Stimulated activated CD4-positive, alpha-beta T cell treated with anti-CD3 and anti-CD28 coated beads, TNF-alpha, amount 100 ng/mL, for 1 hour (primary cell): ENCODE results near the gene SH3RF3.

ENCODE experiments used
- DNase-seq, 3 donors: peaks; one replicate each; pipeline ENCODE4 v3.0.0-alpha.2; 2020; ENCODE audit warnings: low read depth in 3 of 3, low spot score in 1 of 3

SH3RF3 gene

DNA sequence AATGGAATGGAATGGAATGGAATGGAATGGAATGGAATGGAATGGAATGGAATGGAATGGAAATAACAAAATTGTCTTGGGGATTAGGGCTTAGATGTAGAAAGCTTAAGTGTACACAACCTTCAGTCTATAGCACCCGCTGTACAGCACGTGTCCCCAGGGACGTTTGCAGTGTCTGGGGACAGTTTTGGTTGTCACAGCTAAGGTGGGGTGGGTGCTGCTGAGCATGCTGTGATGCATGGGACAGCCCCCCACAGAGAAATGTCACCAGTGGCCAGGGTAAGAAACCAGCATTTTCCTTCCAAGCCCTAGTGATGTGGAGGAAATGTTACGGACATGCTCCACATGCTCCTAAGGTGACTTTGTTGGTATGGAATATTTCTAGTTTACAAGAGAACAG is 70.8 kb downstream of the SH3RF3 start:
- no peak for DNase-seq

GRCh38 chr2:109200616-109201464 is 71.8 kb downstream of the SH3RF3 start:
- no peak for DNase-seq

GRCh38 chr2:109201465-109202327 is 72.7 kb downstream of the SH3RF3 start:
- DNase-seq, result no peak

GRCh38 chr2:109202486-109202885 is 73.5 kb downstream of the SH3RF3 start:
- no peak for DNase-seq

- no peak for DNase-seq
Measured at GRCh38 chr2:109203246-109204011, 74.4 kb downstream of the SH3RF3 start.

- no peak for DNase-seq
Measured at GRCh38 chr2:109204412-109204811, 75.4 kb downstream of the SH3RF3 start.

- DNase-seq, result no peak
Measured at GRCh38 chr2:109205447-109205846, 76.4 kb downstream of the SH3RF3 start.

DNA sequence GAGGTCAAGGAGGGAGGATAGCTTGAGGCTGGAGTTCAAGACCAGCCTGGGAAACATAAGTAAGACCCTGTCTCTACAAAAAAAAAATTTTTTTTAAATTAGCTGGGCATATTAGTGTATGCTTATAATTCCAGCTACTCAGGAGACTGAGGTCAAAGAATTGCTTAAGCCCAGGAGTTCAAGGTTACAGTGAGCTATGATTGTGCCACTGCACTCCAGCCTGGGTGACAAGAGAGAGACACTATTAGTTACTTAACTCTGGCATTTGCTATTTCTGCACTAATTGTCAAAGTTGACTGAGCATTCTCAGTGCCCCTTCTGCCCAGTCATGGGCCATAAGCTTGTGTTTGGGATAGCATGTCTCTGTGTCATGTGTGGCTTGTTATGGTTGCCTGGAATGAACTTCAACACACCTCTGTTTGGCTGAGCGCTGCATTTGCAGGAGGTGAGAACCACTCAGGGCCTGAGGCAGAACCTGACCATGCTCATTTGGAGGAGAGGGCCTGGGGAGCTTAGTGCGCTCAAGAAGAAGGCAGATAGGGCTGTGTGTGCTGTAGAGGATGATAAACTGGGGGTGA is 77.7 kb downstream of the SH3RF3 start:
- no peak for DNase-seq

GRCh38 chr2:109207176-109207575 is 78.2 kb downstream of the SH3RF3 start:
- no peak for DNase-seq

DNA sequence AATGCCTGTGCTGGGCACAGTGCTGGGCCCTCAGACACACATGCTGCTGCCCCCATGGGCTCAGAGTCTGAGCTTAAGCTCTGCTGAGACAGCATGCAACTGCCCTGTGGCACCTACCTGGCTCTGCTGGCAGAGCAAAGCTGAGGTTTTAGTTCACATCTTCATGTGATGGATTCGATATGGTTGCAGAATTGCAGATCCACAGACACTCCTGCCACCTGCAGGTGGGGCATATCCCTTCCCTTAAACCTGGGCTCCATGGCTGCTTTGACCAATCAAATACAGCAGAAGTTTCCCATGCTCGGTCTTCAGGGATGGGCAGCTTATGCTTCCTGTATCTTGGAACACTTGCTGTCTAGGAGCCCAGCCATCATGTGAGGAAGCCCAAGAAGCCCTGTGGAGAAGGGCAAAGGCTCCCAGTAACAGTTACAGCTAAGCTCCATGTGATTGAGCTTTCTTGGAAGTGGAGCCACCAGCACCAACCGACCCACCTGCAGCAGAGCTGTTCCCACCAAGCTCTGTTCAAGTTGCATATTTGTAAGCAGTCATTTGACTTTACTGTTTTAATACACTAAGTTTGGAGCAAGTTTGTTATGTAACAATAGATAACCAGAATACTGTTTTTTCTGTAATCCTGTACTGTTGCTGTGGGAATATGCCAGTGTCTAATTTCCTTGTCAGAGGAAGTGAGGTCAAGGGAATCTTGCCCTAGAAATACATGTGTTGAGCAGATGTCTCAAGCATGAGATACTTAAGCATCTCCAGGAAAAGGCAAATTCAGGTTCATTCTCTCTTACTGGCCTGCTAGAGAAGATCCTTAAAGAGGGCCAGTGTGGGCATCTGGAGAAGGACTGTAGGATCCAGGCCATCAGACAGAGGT is 79.3 kb downstream of the SH3RF3 start:
- no peak for DNase-seq

GRCh38 chr2:109208951-109209335 is 79.9 kb downstream of the SH3RF3 start:
- no peak for DNase-seq

- no peak for DNase-seq
Measured at GRCh38 chr2:109209412-109209811, 80.4 kb downstream of the SH3RF3 start.

DNA sequence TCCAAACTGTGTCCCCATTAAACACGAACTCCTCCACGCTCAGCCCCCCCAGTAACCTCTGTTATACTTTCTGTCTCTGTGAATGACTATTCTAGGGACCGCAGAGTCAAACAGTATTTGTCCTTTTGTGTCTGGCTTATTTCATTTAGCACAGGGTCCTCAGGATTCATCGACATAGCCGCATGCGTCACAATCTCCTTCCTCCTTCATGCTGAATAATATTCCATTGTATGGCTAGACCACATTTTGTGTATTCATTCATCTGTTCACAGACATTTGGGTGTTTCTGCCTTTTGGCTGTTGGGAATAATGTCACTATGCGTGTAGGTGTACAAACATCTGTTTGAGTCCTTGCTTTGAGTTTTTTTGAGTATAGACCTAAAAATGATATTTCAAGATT is 80.9 kb downstream of the SH3RF3 start:
- no peak for DNase-seq

GRCh38 chr2:109210431-109211200 is 81.6 kb downstream of the SH3RF3 start:
- no peak for DNase-seq

- no peak for DNase-seq
Measured at GRCh38 chr2:109211315-109211714, 82.3 kb downstream of the SH3RF3 start.

DNA sequence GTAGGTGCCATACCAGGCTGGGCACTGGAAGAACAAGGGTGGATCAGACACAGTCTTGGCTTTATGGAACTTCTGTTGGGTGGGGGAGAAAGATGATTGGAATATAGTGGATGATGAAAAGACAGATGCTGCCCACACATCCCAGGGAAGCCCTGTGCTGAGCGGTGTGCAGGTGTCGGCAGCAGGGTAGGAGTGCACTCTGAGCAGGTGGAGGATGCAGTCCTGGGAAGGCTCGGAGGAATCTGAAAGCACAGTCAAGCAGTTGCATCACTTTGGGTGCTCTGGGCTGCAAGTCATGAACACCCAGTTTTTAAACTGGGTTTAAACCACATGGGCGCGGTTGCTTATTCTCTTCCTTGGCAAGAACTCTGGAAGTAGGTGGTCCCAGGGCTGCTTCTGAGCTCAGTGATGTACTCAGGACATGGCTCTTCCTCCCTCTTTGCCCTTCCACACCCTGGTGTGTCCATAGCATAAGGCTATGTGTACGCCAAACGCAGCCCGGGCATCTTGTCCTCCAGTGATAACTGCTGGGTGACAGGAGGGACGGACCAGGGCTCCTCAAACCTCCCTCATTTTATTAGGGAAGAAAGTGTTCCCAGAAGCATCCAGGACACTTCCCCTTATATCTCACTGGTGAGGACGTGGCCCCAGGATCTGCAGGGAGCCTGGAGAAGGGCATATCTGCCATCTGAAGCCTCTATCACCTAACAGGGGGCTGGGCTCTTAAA is 84.0 kb downstream of the SH3RF3 start:
- no peak for DNase-seq

GRCh38 chr2:109213646-109214433 is 84.8 kb downstream of the SH3RF3 start:
- peak in 2 of 3 donors; percentile 3 to 18 for DNase-seq
